ENCODE results near the gene OSCP1.

DNA sequence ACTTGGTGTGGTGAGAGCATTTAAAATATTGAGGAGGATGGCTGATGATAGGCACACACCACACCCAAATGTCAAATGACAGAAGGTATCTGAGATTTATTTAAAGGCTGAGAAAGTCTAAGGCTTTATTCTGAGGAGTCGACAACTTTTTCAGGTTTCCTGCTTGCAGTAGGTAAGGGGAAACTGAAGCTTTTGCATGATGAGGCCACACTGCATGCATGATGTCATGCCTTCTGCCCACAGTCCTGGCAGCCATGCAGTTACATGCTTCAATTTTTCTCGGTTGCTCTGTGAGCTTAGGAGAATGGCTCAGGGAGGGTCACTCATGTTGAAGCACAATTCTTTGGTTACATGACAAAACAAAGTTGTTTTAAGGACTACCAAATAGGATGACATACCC, 7.0 kb downstream of the OSCP1 start:
- TF ChIP-seq, protein P1, sequence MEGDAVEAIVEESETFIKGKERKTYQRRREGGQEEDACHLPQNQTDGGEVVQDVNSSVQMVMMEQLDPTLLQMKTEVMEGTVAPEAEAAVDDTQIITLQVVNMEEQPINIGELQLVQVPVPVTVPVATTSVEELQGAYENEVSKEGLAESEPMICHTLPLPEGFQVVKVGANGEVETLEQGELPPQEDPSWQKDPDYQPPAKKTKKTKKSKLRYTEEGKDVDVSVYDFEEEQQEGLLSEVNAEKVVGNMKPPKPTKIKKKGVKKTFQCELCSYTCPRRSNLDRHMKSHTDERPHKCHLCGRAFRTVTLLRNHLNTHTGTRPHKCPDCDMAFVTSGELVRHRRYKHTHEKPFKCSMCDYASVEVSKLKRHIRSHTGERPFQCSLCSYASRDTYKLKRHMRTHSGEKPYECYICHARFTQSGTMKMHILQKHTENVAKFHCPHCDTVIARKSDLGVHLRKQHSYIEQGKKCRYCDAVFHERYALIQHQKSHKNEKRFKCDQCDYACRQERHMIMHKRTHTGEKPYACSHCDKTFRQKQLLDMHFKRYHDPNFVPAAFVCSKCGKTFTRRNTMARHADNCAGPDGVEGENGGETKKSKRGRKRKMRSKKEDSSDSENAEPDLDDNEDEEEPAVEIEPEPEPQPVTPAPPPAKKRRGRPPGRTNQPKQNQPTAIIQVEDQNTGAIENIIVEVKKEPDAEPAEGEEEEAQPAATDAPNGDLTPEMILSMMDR (conservative IDR thresholded peaks at IDR 0.05; ENCODE audit: low read depth, low read length): no peak
- no peak for TF ChIP-seq EZH2 (IDR thresholded peaks at IDR 0.05; ENCODE audit: borderline replicate concordance, low read depth, low read length, poor library complexity, severe bottlenecking)
